ENCODE measurements around the gene GDF9.
A peak's percentile ranks its signal among the peaks of the same experiment; 100 is the strongest.
"Not testable (repeated sequence)": the region's sequence is repeated elsewhere in the genome, so short reads cannot be mapped to it uniquely, and the experiment has no call there.

GDF9 gene

GRCh38 chr5:132873119-132873929 is 7.1 kb upstream of the GDF9 start, which contains the start of gene LEAP2:
Gene LEAP2 (plus strand): TSS chr5:132873668. CDS start chr5:132873695, 27 bp downstream.
- no peak for DNase-seq (ENCODE audit: low spot score)

- no peak for DNase-seq (ENCODE audit: low spot score)
Observed at GRCh38 chr5:132872788-132873118, 6.5 kb upstream of the GDF9 start.

- DNase-seq (ENCODE audit: low spot score): no peak
Observed at GRCh38 chr5:132871459-132872284, 5.4 kb upstream of the GDF9 start.

- DNase-seq (ENCODE audit: low spot score): no peak
Observed at GRCh38 chr5:132870801-132871200, 4.5 kb upstream of the GDF9 start.

GRCh38 chr5:132868754-132869153 is 2.5 kb upstream of the GDF9 start:
- no peak for DNase-seq (ENCODE audit: low spot score)

GRCh38 chr5:132867046-132867451 is 780 bp upstream of the GDF9 start:
- DNase-seq (ENCODE audit: low spot score): peak; percentile 16

- DNase-seq (ENCODE audit: low spot score): no peak
Observed at GRCh38 chr5:132865668-132866341, 464 bp downstream of the GDF9 start.

- no peak for DNase-seq (ENCODE audit: low spot score)
Observed at GRCh38 chr5:132860742-132861141, 5.5 kb downstream of the GDF9 start.

- no peak for DNase-seq (ENCODE audit: low spot score)
Observed at GRCh38 chr5:132859889-132860437, 6.3 kb downstream of the GDF9 start.

- DNase-seq (ENCODE audit: low spot score): no peak
Observed at GRCh38 chr5:132856011-132856410, 10.3 kb downstream of the GDF9 start.

GRCh38 chr5:132854992-132855391 is 11.3 kb downstream of the GDF9 start:
- not testable (repeated sequence) for DNase-seq (ENCODE audit: low spot score)

- peak; percentile 42 for DNase-seq (ENCODE audit: low spot score)
Observed at GRCh38 chr5:132854301-132854700, 12.0 kb downstream of the GDF9 start.

- no peak for DNase-seq (ENCODE audit: low spot score)
Observed at GRCh38 chr5:132853790-132854189, 12.5 kb downstream of the GDF9 start.

- DNase-seq (ENCODE audit: low spot score): no peak
Observed at GRCh38 chr5:132853323-132853722, 12.9 kb downstream of the GDF9 start.

GRCh38 chr5:132850066-132850465 is 16.2 kb downstream of the GDF9 start:
- no peak for DNase-seq (ENCODE audit: low spot score)

- no peak for DNase-seq (ENCODE audit: low spot score)
Observed at GRCh38 chr5:132849347-132849746, 16.9 kb downstream of the GDF9 start.

- DNase-seq (ENCODE audit: low spot score): no peak
Observed at GRCh38 chr5:132848270-132848669, 18.0 kb downstream of the GDF9 start.

GRCh38 chr5:132841305-132841704 is 25.0 kb downstream of the GDF9 start:
- no peak for DNase-seq (ENCODE audit: low spot score)

GRCh38 chr5:132840896-132841295 is 25.4 kb downstream of the GDF9 start:
- no peak for DNase-seq (ENCODE audit: low spot score)

GRCh38 chr5:132840313-132840712 is 26.0 kb downstream of the GDF9 start:
- DNase-seq (ENCODE audit: low spot score): no peak

- peak; percentile 64 for DNase-seq (ENCODE audit: low spot score)
Observed at GRCh38 chr5:132839426-132840301, 26.6 kb downstream of the GDF9 start.

All from kidney capillary endothelial cell (primary cell).